Loucy (cell line): ENCODE results near the gene ZFAND3.

Source experiments
- H2AFZ ChIP-seq: fragments of 200-600 bp; sonication (generic); 2 replicates; pipeline ENCODE4 v1.6.0; 2016; ENCODE audit warnings: antibody characterized with exemption, mild to moderate bottlenecking, low read length, moderate library complexity
- H3F3A ChIP-seq: fragments of 200-600 bp; 2 replicates; pipeline ENCODE4 v1.6.0; 2016; ENCODE audit warnings: antibody characterized with exemption, low read depth, mild to moderate bottlenecking
- H3K27me3 ChIP-seq: fragments of 200-600 bp; sonication (generic); 2 replicates; pipeline ENCODE4 v1.6.1; 2014; ENCODE audit warnings: low read length, mild to moderate bottlenecking; ENCODE audit not compliant: insufficient read depth, poor library complexity, severe bottlenecking
- H3K36me3 ChIP-seq: fragments of 200-600 bp; sonication (generic); 2 replicates; pipeline ENCODE4 v1.6.1; 2016; ENCODE audit warnings: low read length; ENCODE audit not compliant: insufficient read depth
- H3K4me1 ChIP-seq: fragments of 200-600 bp; sonication (generic); 2 replicates; pipeline ENCODE4 v1.5.1; 2014; ENCODE audit warnings: low read length, mild to moderate bottlenecking; ENCODE audit not compliant: insufficient read depth, poor library complexity, severe bottlenecking
- H3K4me2 ChIP-seq: fragments of 200-600 bp; sonication (generic); 2 replicates; pipeline ENCODE4 v1.6.0; 2014; ENCODE audit warnings: antibody characterized with exemption, low read length, low read depth, mild to moderate bottlenecking; ENCODE audit not compliant: poor library complexity, severe bottlenecking
- H3K4me3 ChIP-seq: fragments of 200-600 bp; sonication (generic); 2 replicates; pipeline ENCODE4 v1.5.1; 2014; ENCODE audit warnings: low read length, mild to moderate bottlenecking, mixed read lengths; ENCODE audit not compliant: poor library complexity, severe bottlenecking
- H3K79me2 ChIP-seq: fragments of 200-600 bp; sonication (generic); 2 replicates; pipeline ENCODE4 v1.6.1; 2014; ENCODE audit warnings: low read length; ENCODE audit not compliant: insufficient read depth
- H3K9ac ChIP-seq: fragments of 200-600 bp; sonication (generic); 2 replicates; pipeline ENCODE4 v1.6.0; 2014; ENCODE audit warnings: mild to moderate bottlenecking, low read depth, low read length, moderate library complexity; ENCODE audit not compliant: poor library complexity, severe bottlenecking
- H3K9me2 ChIP-seq: fragments of 200-600 bp; sonication (generic); replicated peaks from 2 replicates; pipeline ENCODE4 v1.6.1; 2016; ENCODE audit warnings: low read depth, low read length, mixed read lengths
- H3K9me3 ChIP-seq: fragments of 200-600 bp; sonication (generic); 2 replicates; pipeline ENCODE4 v1.6.1; 2014; ENCODE audit warnings: mild to moderate bottlenecking, antibody characterized with exemption, low read length, low read depth; ENCODE audit not compliant: insufficient read depth
- H4K20me1 ChIP-seq: fragments of 200-600 bp; sonication (generic); 2 replicates; pipeline ENCODE4 v1.6.0; 2014; ENCODE audit warnings: antibody characterized with exemption, low read length, mild to moderate bottlenecking; ENCODE audit not compliant: insufficient read depth, poor library complexity, severe bottlenecking
- EZH2phosphoT487 ChIP-seq: fragments of 200-600 bp; IDR thresholded peaks from 2 replicates; pipeline ENCODE4 v1.6.1; 2018; ENCODE audit warnings: antibody characterized with exemption, mild to moderate bottlenecking, moderate library complexity, borderline replicate concordance
- TF ChIP-seq, protein P1 (sequence below): fragments of 200-600 bp; sonication (generic); conservative IDR thresholded peaks from 2 replicates; pipeline ENCODE4 v1.5.1; 2014; ENCODE audit warnings: mild to moderate bottlenecking, antibody characterized with exemption, low read length

The ZFAND3 gene

DNA sequence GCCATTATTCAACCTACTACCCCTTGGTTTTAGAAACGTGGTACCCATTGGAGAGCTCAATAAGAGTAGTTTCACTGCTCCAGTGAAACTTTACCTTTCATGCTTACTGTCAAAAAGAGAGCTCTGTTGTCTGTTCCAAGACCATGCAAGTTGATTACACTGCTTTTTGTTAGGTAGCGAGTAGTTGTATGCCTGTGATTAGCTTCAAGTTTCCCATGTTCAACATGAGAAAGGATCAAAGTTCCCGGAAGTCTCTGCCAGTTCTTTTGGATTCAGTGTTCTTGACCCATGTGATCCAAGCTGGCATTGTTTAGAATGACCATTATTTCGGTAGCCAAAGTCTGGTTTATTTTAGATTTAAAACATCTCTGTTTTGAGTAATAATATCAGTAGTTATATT lies 107.1 kb downstream of the ZFAND3 start:
- no peak overlapping the region for H2AFZ ChIP-seq
- no peaks in the 10 kb centered on the region for H3K9me3 ChIP-seq
- peaks cover 4% of the 10 kb centered on the region for H3K4me1 ChIP-seq
- no peak overlapping the region for H3K9ac ChIP-seq
- H3K4me3 ChIP-seq, result no peak overlapping the region
- H3K27me3 ChIP-seq, result no peaks in the 10 kb centered on the region
- TF ChIP-seq, protein P1, sequence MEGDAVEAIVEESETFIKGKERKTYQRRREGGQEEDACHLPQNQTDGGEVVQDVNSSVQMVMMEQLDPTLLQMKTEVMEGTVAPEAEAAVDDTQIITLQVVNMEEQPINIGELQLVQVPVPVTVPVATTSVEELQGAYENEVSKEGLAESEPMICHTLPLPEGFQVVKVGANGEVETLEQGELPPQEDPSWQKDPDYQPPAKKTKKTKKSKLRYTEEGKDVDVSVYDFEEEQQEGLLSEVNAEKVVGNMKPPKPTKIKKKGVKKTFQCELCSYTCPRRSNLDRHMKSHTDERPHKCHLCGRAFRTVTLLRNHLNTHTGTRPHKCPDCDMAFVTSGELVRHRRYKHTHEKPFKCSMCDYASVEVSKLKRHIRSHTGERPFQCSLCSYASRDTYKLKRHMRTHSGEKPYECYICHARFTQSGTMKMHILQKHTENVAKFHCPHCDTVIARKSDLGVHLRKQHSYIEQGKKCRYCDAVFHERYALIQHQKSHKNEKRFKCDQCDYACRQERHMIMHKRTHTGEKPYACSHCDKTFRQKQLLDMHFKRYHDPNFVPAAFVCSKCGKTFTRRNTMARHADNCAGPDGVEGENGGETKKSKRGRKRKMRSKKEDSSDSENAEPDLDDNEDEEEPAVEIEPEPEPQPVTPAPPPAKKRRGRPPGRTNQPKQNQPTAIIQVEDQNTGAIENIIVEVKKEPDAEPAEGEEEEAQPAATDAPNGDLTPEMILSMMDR, result no peak
- no peak for TF ChIP-seq EZH2phosphoT487
- H3K4me2 ChIP-seq, result no peak overlapping the region
- H3F3A ChIP-seq, result no peaks in the 10 kb centered on the region
- peaks cover 93% of the 10 kb centered on the region for H3K79me2 ChIP-seq
- H3K36me3 ChIP-seq, result peaks cover 4% of the 10 kb centered on the region; the same call in 1 of the 2 replicates
- H4K20me1 ChIP-seq, result peaks cover 29% of the 10 kb centered on the region
- H3K9me2 ChIP-seq, result no peaks in the 10 kb centered on the region

DNA sequence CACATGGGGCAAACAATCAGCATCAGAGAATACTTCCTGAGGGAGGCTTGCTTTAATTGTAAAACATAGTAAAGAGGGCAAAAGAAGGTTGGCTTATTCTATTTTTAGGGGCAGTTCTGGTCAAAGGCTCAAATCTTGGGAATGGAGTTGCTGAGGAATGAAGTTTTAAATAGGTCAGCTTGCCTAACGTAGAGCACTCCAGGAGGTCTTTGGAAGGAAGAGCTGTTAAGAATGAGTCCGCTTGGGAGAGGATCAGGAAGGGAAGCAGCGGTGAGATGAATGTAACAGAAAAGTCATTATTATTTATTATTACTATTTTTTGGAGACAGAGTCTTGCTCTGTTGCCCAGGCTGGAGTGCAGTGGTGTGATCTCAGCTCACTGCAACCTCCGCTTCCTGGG lies 108.7 kb downstream of the ZFAND3 start:
- Histone ChIP-seq H3K4me1 (peaks cover 11% of the 10 kb centered on the region), H3K36me3 (peaks cover 4% of the 10 kb centered on the region; the same call in 1 of the 2 replicates), H3K4me2 (no peak overlapping the region), H3K9ac (no peak overlapping the region), H2AFZ (no peak overlapping the region), H4K20me1 (peaks cover 17% of the 10 kb centered on the region), H3K27me3 (no peaks in the 10 kb centered on the region), H3K9me3 (no peaks in the 10 kb centered on the region), H3K9me2 (no peaks in the 10 kb centered on the region), H3K79me2 (peaks cover 90% of the 10 kb centered on the region), H3F3A (no peaks in the 10 kb centered on the region; the same call in 1 of the 2 replicates), H3K4me3 (no peak overlapping the region)
- TF ChIP-seq EZH2phosphoT487, result no peak
- TF ChIP-seq, protein P1, result no peak

DNA sequence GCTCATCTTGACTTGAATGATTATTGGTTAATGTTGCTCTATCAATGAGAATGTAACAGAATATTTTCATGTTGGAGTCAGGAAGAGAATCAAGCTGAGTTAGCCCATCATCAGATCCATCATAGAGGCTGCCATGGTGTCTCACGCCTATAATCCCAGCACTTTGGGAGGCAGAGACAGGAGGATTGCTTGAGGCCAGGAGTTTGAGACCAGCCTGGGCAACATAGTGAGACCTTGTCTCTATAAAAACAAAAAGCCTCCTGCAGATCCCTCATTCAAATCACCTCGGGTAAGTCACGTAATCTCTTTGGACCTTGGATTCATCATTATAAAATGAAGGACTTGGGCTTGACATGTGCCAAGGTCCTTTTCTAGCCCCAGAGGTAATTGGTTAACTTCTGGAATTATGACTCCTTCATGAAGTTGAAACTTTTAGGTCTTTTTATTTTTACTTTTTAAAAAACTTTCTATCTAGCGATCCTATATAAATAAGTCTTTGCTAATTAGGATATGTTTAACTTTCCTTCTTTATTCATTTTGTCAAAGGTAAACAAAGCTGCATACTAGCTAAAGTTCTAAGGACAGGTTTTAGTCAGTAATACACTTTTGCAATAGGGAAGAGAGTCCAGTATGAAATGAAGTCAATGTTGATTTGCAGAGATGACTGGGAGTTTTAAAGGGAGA lies 110.9 kb downstream of the ZFAND3 start:
- no peaks in the 10 kb centered on the region for H3K27me3 ChIP-seq
- no peak overlapping the region for H3K4me2 ChIP-seq
- H2AFZ ChIP-seq, result no peak overlapping the region
- TF ChIP-seq, protein P1, result no peak
- no peak for TF ChIP-seq EZH2phosphoT487
- peaks cover 90% of the 10 kb centered on the region for H3K79me2 ChIP-seq
- no peak overlapping the region for H3K9ac ChIP-seq
- no peaks in the 10 kb centered on the region for H3K9me3 ChIP-seq
- H3K9me2 ChIP-seq, result no peaks in the 10 kb centered on the region
- no peak overlapping the region for H3K4me3 ChIP-seq
- peaks cover 12% of the 10 kb centered on the region for H3K4me1 ChIP-seq
- H4K20me1 ChIP-seq, result peaks cover 10% of the 10 kb centered on the region
- H3K36me3 ChIP-seq, result peaks cover 4% of the 10 kb centered on the region; the same call in 1 of the 2 replicates
- no peaks in the 10 kb centered on the region; the same call in 1 of the 2 replicates for H3F3A ChIP-seq
